GM19467 (cell line): ENCODE data around the gene PDGFD.

Source experiments
- ATAC-seq: cut with Tn5 transposase; IDR thresholded peaks from one replicate; pipeline ENCODE4 v1.9.1; 2021; ENCODE audit warnings: mild to moderate bottlenecking, moderate library complexity; ENCODE audit not compliant: unreplicated experiment

The PDGFD gene

GRCh38 chr11:104164028-104164520, at the start of gene PDGFD:
Gene PDGFD (minus strand): TSS chr11:104164147.
- peak; percentile 97 for ATAC-seq

- no peak for ATAC-seq
These were observed 43.0 kb upstream of the PDGFD start for GRCh38 chr11:104206936-104207335.

- no peak for ATAC-seq
These were observed 41.9 kb upstream of the PDGFD start for GRCh38 chr11:104205838-104206237.

GRCh38 chr11:104200688-104201087, 36.7 kb upstream of the PDGFD start:
- ATAC-seq = no peak

- no peak for ATAC-seq
These were observed 35.1 kb upstream of the PDGFD start for GRCh38 chr11:104199053-104199452.

- ATAC-seq = no peak
These were observed 34.6 kb upstream of the PDGFD start for GRCh38 chr11:104198576-104198975.

GRCh38 chr11:104191124-104191523, 27.2 kb upstream of the PDGFD start:
- ATAC-seq = no peak

- no peak for ATAC-seq
These were observed 19.6 kb upstream of the PDGFD start for GRCh38 chr11:104183593-104183992.

- ATAC-seq = no peak
These were observed 11.8 kb upstream of the PDGFD start for GRCh38 chr11:104175769-104176168.

- no peak for ATAC-seq
These were observed 5.1 kb upstream of the PDGFD start for GRCh38 chr11:104169091-104169490.

- ATAC-seq = no peak
These were observed 1.1 kb upstream of the PDGFD start for GRCh38 chr11:104165014-104165413.

GRCh38 chr11:104163100-104164027, 583 bp downstream of the PDGFD start:
- peak; percentile 30 for ATAC-seq

GRCh38 chr11:104161751-104162450, 2.0 kb downstream of the PDGFD start:
- ATAC-seq = no peak

GRCh38 chr11:104159356-104159755, 4.6 kb downstream of the PDGFD start:
- ATAC-seq = no peak

GRCh38 chr11:104155375-104155774, 8.6 kb downstream of the PDGFD start:
- ATAC-seq = no peak

GRCh38 chr11:104154296-104154695, 9.7 kb downstream of the PDGFD start:
- no peak for ATAC-seq

GRCh38 chr11:104152941-104153505, 10.9 kb downstream of the PDGFD start:
- peak; percentile 69 for ATAC-seq

GRCh38 chr11:104151404-104152204, 12.3 kb downstream of the PDGFD start:
- ATAC-seq = no peak

GRCh38 chr11:104148706-104149105, 15.2 kb downstream of the PDGFD start:
- ATAC-seq = no peak

GRCh38 chr11:104148074-104148473, 15.9 kb downstream of the PDGFD start:
- no peak for ATAC-seq

GRCh38 chr11:104146943-104147342, 17.0 kb downstream of the PDGFD start:
- ATAC-seq = no peak
